SK-N-SH treated with all-trans-retinoic acid at 6 μM for 48 hours (cell line): ENCODE measurements around the gene CDH4.

ENCODE experiments used
- ATAC-seq: fragments of 200-7000 bp; cut with Tn5 transposase; 3 replicates; pipeline ENCODE4 v1.9.1; 2020; ENCODE audit warnings: mild to moderate bottlenecking, moderate library complexity
- ARNTL ChIP-seq: fragments of 450-650 bp; formaldehyde crosslinking; IDR thresholded peaks from 2 replicates; pipeline ENCODE4 v1.5.0; 2020; ENCODE audit warnings: low read depth, mild to moderate bottlenecking, moderate library complexity, borderline replicate concordance
- CSDC2 ChIP-seq: fragments of 250-450 bp; sonication (Bioruptor Pico); IDR thresholded peaks from 2 replicates; pipeline ENCODE4 v1.5.0; 2020; ENCODE audit warnings: mild to moderate bottlenecking, moderate library complexity
- ESRRG ChIP-seq: fragments of 250-450 bp; sonication (Bioruptor Pico); IDR thresholded peaks from 2 replicates; pipeline ENCODE4 v1.6.1; 2021; ENCODE audit warnings: mild to moderate bottlenecking
- ISL1 ChIP-seq: fragments of 250-450 bp; sonication (Bioruptor Pico); IDR thresholded peaks from 2 replicates; pipeline ENCODE4 v2.1.2; 2022; ENCODE audit warnings: mild to moderate bottlenecking, moderate library complexity
- OSR1 ChIP-seq: fragments of 250-450 bp; sonication (Bioruptor Pico); IDR thresholded peaks from 2 replicates; pipeline ENCODE4 v1.8.0; 2022; ENCODE audit warnings: moderate library complexity, mild to moderate bottlenecking, inconsistent platforms
- PPARA ChIP-seq: fragments of 250-450 bp; sonication (Bioruptor Pico); IDR thresholded peaks from 2 replicates; pipeline ENCODE4 v1.5.0; 2020; ENCODE audit warnings: mild to moderate bottlenecking, borderline replicate concordance
- SNAI2 ChIP-seq: fragments of 250-450 bp; sonication (Bioruptor Pico); IDR thresholded peaks from 2 replicates; pipeline ENCODE4 v1.5.0; 2020; ENCODE audit warnings: mild to moderate bottlenecking, moderate library complexity
- TCF4 ChIP-seq: fragments of 250-450 bp; sonication (Bioruptor Pico); IDR thresholded peaks from 2 replicates; pipeline ENCODE4 v1.8.0; 2021; ENCODE audit warnings: mild to moderate bottlenecking, moderate library complexity, borderline replicate concordance
- TOX ChIP-seq: fragments of 250-450 bp; sonication (Bioruptor Pico); IDR thresholded peaks from 2 replicates; pipeline ENCODE4 v1.8.0; 2021; ENCODE audit warnings: mild to moderate bottlenecking, moderate library complexity, borderline replicate concordance
- ZC3H10 ChIP-seq: fragments of 250-450 bp; sonication (Bioruptor Pico); IDR thresholded peaks from 2 replicates; pipeline ENCODE4 v1.5.1; 2021; ENCODE audit warnings: mild to moderate bottlenecking, moderate library complexity
- ZNF565 ChIP-seq: fragments of 450-650 bp; formaldehyde crosslinking; conservative IDR thresholded peaks from 2 replicates; pipeline ENCODE4 v1.5.0; 2020; ENCODE audit warnings: low read depth, mild to moderate bottlenecking, moderate library complexity
- ZNF70 ChIP-seq: fragments of 450-650 bp; formaldehyde crosslinking; IDR thresholded peaks from 2 replicates; pipeline ENCODE4 v1.5.0; 2020; ENCODE audit warnings: mild to moderate bottlenecking, moderate library complexity
- ZNF8 ChIP-seq: fragments of 450-650 bp; formaldehyde crosslinking; IDR thresholded peaks from 2 replicates; pipeline ENCODE4 v1.5.0; 2020; ENCODE audit warnings: mild to moderate bottlenecking, moderate library complexity
- TF ChIP-seq, protein P1 (sequence below): fragments of 250-450 bp; sonication (Bioruptor Pico); IDR thresholded peaks from 2 replicates; pipeline ENCODE4 v1.5.1; 2021; ENCODE audit warnings: mild to moderate bottlenecking, moderate library complexity
- TF ChIP-seq, protein P2 (sequence below): fragments of 250-450 bp; sonication (Bioruptor Pico); IDR thresholded peaks from 2 replicates; pipeline ENCODE4 v1.5.1; 2020; ENCODE audit warnings: low read depth, mild to moderate bottlenecking, moderate library complexity
- TF ChIP-seq, protein P3 (sequence below): fragments of 250-450 bp; sonication (Bioruptor Pico); IDR thresholded peaks from 2 replicates; pipeline ENCODE4 v1.8.0; 2020; ENCODE audit warnings: mild to moderate bottlenecking, moderate library complexity, borderline replicate concordance
- TF ChIP-seq, protein P4 (sequence below): fragments of 250-450 bp; sonication (Bioruptor Pico); IDR thresholded peaks from 2 replicates; pipeline ENCODE4 v1.8.0; 2021; ENCODE audit warnings: low read depth, mild to moderate bottlenecking, moderate library complexity, borderline replicate concordance
- TF ChIP-seq, protein P5 (sequence below): fragments of 250-450 bp; sonication (Bioruptor Pico); IDR thresholded peaks from 2 replicates; pipeline ENCODE4 v1.5.0; 2020; ENCODE audit warnings: mild to moderate bottlenecking, moderate library complexity

Gene CDH4

DNA sequence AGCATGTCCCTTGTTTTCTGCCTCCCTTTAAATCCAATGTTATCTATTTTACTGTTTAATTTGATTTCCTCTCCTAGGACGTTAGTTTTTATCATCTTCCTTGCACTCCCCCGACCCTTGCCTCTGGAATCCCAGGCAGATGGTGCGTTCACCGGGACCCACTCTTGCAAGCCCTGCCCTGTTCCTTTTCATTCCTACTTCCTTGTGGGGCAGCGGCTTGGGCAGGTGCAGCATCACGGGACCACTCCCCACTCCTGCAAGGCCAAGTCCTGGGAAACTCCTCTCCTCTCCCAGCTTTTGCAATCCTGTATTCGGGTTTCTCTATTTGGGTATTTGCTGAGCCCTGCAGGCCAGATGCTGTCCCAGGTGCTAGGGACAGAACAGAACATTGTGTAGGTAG, 5.8 kb upstream of the CDH4 start:
- TF ChIP-seq, protein P1, sequence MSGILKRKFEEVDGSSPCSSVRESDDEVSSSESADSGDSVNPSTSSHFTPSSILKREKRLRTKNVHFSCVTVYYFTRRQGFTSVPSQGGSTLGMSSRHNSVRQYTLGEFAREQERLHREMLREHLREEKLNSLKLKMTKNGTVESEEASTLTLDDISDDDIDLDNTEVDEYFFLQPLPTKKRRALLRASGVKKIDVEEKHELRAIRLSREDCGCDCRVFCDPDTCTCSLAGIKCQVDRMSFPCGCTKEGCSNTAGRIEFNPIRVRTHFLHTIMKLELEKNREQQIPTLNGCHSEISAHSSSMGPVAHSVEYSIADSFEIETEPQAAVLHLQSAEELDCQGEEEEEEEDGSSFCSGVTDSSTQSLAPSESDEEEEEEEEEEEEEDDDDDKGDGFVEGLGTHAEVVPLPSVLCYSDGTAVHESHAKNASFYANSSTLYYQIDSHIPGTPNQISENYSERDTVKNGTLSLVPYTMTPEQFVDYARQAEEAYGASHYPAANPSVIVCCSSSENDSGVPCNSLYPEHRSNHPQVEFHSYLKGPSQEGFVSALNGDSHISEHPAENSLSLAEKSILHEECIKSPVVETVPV (CRISPR knock-in tag) = no peak
- no peak for TF ChIP-seq ZNF565 (CRISPR knock-in tag)
- no peak for TF ChIP-seq ISL1
- no peak for TF ChIP-seq OSR1 (CRISPR knock-in tag)
- TF ChIP-seq TCF4 = no peak
- no peak for TF ChIP-seq PPARA
- no peak for TF ChIP-seq ZNF70 (CRISPR knock-in tag)
- no peak for TF ChIP-seq ZC3H10 (CRISPR knock-in tag)
- no peak for TF ChIP-seq CSDC2 (CRISPR knock-in tag)
- no peak for TF ChIP-seq ZNF8 (CRISPR knock-in tag)
- no peak for TF ChIP-seq ESRRG (CRISPR knock-in tag)
- TF ChIP-seq, protein P2, sequence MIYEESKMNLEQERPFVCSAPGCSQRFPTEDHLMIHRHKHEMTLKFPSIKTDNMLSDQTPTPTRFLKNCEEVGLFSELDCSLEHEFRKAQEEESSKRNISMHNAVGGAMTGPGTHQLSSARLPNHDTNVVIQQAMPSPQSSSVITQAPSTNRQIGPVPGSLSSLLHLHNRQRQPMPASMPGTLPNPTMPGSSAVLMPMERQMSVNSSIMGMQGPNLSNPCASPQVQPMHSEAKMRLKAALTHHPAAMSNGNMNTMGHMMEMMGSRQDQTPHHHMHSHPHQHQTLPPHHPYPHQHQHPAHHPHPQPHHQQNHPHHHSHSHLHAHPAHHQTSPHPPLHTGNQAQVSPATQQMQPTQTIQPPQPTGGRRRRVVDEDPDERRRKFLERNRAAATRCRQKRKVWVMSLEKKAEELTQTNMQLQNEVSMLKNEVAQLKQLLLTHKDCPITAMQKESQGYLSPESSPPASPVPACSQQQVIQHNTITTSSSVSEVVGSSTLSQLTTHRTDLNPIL (CRISPR knock-in tag) = no peak
- TF ChIP-seq, protein P3, sequence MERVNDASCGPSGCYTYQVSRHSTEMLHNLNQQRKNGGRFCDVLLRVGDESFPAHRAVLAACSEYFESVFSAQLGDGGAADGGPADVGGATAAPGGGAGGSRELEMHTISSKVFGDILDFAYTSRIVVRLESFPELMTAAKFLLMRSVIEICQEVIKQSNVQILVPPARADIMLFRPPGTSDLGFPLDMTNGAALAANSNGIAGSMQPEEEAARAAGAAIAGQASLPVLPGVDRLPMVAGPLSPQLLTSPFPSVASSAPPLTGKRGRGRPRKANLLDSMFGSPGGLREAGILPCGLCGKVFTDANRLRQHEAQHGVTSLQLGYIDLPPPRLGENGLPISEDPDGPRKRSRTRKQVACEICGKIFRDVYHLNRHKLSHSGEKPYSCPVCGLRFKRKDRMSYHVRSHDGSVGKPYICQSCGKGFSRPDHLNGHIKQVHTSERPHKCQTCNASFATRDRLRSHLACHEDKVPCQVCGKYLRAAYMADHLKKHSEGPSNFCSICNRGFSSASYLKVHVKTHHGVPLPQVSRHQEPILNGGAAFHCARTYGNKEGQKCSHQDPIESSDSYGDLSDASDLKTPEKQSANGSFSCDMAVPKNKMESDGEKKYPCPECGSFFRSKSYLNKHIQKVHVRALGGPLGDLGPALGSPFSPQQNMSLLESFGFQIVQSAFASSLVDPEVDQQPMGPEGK = no peak
- TF ChIP-seq TOX (CRISPR knock-in tag) = no peak
- TF ChIP-seq SNAI2 (CRISPR knock-in tag) = no peak
- no peak for TF ChIP-seq ARNTL (CRISPR knock-in tag)
- TF ChIP-seq, protein P4, sequence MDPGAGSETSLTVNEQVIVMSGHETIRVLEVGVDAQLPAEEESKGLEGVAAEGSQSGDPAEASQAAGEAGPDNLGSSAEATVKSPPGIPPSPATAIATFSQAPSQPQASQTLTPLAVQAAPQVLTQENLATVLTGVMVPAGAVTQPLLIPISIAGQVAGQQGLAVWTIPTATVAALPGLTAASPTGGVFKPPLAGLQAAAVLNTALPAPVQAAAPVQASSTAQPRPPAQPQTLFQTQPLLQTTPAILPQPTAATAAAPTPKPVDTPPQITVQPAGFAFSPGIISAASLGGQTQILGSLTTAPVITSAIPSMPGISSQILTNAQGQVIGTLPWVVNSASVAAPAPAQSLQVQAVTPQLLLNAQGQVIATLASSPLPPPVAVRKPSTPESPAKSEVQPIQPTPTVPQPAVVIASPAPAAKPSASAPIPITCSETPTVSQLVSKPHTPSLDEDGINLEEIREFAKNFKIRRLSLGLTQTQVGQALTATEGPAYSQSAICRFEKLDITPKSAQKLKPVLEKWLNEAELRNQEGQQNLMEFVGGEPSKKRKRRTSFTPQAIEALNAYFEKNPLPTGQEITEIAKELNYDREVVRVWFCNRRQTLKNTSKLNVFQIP = no peak
- TF ChIP-seq, all 23 proteins: peak for 0
- no peak for ATAC-seq

DNA sequence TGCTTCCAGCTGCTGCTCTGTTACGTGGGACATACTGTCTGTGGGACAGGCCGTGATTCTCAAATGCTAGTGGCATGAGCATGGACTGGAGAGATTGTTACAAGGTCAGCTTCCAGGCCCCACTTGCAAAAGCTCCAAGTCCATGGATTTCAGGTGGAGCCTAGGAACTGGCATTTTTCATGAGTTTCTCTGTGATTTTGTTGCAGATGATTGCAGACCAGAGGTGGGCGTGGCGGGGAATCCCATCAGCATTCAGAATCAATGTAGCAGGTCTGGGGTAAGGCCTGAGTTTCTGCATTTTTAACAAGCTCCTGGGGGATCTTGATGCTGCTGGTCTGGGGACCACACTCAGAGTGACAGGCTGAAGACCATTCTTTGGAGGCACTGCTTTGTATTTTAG, 2.4 kb upstream of the CDH4 start:
- ATAC-seq = no peak
- TF ChIP-seq TOX (CRISPR knock-in tag) (no peak), ARNTL (CRISPR knock-in tag) (no peak), OSR1 (CRISPR knock-in tag) (no peak)
- TF ChIP-seq, protein P2 (CRISPR knock-in tag) = no peak
- TF ChIP-seq, protein P4 = no peak
- TF ChIP-seq, protein P3 = no peak
- TF ChIP-seq, protein P5, sequence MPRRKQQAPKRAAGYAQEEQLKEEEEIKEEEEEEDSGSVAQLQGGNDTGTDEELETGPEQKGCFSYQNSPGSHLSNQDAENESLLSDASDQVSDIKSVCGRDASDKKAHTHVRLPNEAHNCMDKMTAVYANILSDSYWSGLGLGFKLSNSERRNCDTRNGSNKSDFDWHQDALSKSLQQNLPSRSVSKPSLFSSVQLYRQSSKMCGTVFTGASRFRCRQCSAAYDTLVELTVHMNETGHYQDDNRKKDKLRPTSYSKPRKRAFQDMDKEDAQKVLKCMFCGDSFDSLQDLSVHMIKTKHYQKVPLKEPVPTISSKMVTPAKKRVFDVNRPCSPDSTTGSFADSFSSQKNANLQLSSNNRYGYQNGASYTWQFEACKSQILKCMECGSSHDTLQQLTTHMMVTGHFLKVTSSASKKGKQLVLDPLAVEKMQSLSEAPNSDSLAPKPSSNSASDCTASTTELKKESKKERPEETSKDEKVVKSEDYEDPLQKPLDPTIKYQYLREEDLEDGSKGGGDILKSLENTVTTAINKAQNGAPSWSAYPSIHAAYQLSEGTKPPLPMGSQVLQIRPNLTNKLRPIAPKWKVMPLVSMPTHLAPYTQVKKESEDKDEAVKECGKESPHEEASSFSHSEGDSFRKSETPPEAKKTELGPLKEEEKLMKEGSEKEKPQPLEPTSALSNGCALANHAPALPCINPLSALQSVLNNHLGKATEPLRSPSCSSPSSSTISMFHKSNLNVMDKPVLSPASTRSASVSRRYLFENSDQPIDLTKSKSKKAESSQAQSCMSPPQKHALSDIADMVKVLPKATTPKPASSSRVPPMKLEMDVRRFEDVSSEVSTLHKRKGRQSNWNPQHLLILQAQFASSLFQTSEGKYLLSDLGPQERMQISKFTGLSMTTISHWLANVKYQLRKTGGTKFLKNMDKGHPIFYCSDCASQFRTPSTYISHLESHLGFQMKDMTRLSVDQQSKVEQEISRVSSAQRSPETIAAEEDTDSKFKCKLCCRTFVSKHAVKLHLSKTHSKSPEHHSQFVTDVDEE (CRISPR knock-in tag) = no peak
- TF ChIP-seq, protein P1 (CRISPR knock-in tag) = no peak
- TF ChIP-seq, all 23 proteins: peak for 0
